GM04504 (cell line): ENCODE data around the gene CD247.
A peak's percentile ranks its signal among the peaks of the same experiment; 100 is the strongest.

Experiments used
- DNase-seq: peaks from one replicate; pipeline ENCODE4 v3.0.0-alpha.2; 2012; ENCODE audit warnings: low read depth

CD247 gene

GRCh38 chr1:167435484-167435883 is 82.8 kb downstream of the CD247 start:
- no peak for DNase-seq

GRCh38 chr1:167434306-167434705 is 84.0 kb downstream of the CD247 start:
- DNase-seq = no peak

DNA sequence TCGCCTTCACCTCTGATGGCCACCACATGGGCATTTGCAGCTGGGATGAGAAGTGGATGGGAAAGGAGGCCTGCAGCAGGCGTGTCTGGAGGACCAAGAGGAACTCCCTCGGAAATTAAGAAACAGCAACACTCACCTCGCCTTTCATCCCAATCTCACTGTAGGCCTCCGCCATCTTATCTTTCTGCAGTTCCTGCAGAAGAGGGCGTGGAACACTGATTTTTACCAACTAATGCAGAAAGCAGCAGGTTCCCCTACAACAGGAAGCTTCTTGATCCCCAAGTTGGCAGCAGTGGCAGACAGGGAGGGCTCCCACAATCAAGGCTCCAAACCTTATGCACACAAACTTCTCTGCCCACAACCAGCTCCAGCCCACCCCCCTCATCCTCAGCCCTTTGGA is 84.4 kb downstream of the CD247 start:
- DNase-seq = no peak

GRCh38 chr1:167432780-167433179 is 85.5 kb downstream of the CD247 start:
- no peak for DNase-seq

- DNase-seq = no peak
Measured at GRCh38 chr1:167431909-167432650, 86.2 kb downstream of the CD247 start.

DNA sequence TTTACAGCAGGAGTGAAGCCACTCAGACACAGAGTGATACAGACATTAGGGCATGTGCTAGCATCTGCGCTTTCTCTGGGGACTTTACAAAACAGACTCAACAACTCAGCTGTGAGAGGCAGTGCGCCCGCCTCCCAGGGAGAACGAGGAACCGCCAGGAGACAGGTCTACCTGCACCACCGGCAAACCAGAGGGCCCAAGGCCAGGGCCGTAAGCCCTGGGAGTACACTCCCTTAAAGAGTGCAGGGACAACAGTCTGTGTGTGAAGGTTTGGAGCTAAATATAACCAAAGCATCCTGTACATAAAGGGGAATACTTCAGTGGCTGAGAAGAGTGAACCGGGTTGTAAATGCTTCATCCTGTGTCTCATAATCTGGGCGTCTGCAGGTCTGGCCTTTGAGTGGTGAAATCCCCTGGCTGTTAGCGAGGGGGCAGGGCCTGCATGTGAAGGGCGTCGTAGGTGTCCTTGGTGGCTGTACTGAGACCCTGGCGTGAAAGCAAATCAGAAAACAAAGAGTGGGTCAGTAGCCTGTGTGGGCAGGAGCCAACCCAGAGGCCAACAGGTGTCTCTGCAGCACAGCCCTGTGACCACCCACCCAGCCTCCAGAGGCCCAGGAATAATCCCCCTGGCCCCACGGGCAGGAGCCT is 86.9 kb downstream of the CD247 start:
- no peak for DNase-seq

DNA sequence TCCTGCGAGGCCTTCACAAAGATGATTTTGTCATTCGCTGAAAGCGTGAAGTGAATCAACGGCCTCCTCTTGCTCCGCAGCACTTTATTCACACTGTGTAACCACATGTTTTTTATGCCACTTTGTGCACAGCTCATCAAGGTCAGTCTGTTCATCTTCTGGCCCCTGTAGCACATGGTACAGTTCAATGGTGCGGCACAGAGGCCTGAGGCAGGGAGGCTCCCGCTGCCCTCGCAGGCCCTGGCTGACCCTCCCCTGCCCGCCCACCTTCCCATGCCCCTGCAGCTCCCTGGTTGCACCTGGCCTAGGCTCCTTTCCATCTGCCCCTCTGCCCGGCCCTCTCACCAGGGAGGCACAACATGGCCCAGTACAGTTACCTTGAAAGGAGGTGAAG is 87.5 kb downstream of the CD247 start:
- no peak for DNase-seq

DNA sequence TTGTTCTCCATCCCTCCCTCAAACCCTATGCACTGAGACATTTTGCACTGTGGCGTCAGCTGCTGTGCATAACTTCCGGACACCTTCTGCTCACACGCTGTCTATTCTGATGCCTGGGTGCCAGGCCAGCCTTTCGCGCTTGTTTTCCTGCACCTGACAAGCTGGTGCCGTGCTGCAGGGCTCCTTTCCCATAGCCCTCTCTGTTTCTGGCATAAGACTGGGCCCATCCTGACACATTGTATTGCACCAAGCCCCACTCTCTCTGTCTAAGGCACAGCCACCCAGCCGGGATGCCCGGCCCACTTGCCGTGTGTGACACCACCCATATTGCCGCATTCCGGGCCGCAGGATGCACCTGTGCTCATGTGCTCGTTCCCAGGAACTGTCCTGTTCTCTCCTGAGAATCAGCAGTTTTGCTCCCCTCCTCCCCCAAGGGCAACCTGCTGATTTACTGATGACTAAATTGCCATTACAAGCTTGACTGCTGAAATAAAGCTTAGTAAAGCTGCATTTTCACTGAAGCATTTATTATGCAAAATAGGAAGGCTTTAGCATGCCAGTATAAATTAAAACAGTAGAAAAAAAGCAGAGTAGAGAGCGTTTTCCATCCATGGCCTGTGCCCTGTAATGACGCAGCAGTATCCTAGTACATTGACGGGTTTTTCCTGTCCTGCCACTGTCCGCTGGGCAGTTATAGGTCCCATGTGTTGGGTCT is 88.0 kb downstream of the CD247 start:
- no peak for DNase-seq

DNA sequence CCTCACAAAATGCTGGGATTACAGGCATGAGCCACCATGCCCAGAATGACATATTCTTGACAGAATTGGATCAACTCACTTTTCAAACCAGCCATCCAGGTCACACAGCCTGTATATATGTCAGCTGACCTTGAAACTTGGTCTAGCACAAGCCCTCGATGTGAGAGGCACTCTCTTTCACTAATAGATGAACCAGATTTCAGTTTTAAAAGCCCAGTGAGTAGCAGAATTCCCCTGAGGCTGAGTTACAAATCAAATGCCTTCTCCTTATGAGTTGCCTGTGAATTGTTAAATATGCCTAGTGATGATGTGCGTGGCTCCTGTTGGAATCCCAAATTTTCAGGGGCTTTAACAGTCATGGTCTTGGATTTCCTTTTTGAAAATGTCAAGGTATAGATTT is 88.7 kb downstream of the CD247 start:
- DNase-seq = no peak

- DNase-seq = peak; percentile 26
Measured at GRCh38 chr1:167428395-167428794, 89.9 kb downstream of the CD247 start.

DNA sequence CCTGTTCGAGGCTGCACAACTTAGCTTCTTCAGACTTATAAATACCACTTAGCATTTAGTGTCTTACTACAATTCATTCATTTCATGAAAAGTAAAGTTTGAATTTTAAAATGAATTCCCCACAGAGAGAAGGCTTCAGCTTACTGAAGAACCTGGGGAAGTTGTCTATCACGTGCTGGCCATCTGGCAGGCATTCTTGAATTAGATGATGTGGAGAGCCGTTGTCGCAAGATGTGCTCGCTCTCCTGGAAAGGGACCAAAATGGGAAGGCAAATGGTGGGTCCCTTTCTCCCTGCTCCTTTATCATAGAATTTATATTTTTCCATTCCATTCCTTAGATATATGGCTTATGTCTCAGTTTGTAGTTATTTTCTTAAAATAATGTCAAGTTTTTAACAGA is 90.5 kb downstream of the CD247 start:
- DNase-seq = peak; percentile 12

DNA sequence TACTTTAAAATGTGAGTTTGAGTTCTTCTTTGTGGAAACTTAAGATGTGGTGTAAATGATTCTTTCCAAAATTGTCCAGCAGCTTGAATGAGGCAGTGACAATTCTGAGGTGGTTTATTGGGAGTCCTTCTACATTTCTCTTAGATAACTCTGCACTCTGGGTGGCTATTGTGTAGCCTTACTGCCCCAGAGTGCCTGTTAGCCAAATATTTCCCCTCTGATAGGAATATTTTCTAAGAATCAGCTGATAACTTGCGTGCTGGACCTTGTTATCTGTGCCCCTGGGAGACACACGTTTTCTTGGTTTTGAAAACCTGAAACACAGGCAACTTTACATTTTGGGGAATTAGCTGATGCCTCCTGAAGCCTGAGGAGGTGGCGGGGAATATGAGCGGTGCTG is 91.6 kb downstream of the CD247 start:
- no peak for DNase-seq

- DNase-seq = no peak
Measured at GRCh38 chr1:167425482-167425881, 92.8 kb downstream of the CD247 start.

- no peak for DNase-seq
Measured at GRCh38 chr1:167423684-167424619, 94.4 kb downstream of the CD247 start.

DNA sequence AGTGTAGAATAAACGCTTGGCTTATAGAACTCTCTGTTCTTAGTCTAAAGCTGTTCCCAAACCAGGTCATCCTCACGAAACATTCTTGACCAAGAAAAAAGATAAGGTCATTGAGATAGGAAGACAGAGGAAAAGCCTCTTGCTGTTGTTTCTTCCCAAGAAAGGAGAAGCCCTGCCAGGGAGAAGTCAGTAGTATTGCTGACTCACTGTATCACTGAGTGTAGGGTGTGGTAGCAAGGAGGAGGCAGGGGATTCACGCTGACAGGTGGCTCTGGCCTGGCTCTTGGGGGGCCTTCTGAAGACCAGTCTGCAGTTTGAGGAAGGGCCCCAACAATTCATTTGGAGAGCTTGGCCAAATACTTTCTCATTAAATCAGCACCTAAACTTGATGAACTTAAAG is 97.8 kb downstream of the CD247 start:
- DNase-seq = no peak

DNA sequence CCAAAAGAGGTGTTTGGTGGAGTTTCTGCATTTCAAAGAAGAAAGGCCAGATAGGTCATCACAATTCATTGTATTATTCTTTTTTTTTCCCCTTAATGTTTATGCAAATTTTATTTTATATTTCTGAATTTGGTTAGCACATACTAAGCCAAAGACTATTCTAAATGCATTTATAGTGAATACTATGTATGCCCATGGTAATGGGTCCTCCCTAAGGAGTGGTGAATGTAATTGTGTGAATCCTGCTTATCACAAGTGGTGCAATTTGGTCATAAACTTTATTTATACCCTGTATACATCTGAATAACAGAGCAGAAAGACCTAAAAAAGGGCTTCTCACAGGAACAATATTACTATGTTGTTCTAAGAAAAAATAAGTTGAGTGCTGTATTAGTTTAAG is 99.1 kb downstream of the CD247 start:
- no peak for DNase-seq

DNA sequence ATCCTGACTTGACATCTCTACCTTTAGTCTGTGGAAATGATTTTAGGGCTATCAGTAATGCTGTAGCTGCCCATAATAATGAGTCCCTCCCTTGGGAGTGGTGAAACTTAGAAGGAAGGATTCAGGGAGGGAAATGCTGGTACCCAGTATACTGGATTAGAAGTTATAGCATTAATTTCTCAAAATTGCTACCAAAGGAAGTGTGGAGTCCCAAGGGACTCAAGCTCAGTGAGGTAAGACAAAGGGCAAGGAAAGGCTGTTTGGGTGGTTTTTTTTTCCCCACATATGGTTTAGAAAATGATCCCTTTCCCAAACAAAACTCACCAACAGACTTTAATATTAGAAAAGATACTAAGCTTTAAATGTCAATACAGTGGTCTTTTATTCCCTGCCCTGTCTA is 99.9 kb downstream of the CD247 start:
- DNase-seq = no peak

DNA sequence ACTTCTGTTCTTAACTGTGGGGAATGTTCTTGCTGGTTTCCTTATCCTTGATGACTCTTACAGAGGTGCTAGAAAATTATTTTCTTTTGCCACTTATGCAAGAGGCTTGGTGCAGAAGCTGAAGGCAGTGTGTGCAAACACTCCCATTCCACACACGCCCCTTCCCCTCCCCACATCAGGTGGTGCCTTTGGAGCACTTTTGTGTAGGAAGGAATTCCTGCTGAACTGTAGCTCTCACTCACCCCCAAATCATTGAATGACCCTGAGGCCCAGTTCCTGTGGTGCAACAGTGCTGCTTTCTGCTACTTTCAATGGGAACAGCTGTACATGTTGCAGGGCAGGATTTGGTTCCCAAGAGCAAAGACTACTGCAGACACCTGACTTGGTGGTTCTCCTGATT is 101.8 kb downstream of the CD247 start:
- no peak for DNase-seq

GRCh38 chr1:167413328-167413727 is 105.0 kb downstream of the CD247 start:
- DNase-seq = no peak

DNA sequence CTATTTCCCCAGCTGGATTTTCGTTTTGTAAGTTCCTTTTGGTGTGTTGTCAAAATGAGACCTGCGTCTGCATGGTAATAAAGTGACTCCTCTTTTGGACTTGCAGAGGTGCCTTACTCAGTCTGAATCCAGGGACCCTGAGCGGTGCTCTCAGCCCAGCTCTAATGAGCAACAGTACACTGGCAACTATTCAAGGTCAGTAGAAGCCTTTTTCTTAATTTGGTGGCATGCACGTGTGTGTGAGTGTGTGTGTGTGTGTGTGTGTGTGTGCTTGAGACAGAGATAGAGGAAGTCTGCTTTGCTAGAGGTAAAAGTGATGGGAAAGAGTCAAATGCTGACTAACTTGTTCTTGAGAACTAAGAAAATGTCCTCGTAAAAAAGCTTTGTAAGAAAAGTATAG is 105.4 kb downstream of the CD247 start:
- no peak for DNase-seq

DNA sequence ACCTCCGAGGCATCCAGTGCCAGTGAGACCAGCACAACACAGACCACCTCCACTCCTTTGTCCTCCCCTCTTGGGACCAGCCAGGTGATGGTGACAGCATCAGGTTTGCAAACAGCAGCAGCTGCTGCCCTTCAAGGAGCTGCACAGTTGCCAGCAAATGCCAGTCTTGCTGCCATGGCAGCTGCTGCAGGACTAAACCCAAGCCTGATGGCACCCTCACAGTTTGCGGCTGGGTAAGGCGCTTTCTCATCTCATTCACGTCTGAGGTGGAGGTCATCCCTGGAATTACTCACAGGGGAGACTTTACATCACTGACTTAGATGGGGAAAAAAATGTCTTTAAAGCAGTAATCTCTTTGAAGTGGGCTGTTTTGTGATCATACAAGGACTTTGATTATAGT is 106.3 kb downstream of the CD247 start:
- no peak for DNase-seq

GRCh38 chr1:167409183-167409582 is 109.1 kb downstream of the CD247 start:
- no peak for DNase-seq
